HepG2 (cell line): ENCODE data around the gene EEF1A2. TPM values are rescaled to one million over a fixed set of nuclear protein-coding genes. Genes with fewer than 3 reads are reported as not detected.

Experiments
- ATAC-seq: fragments of 200-7000 bp; cut with Tn5 transposase; 3 replicates; pipeline ENCODE4 v1.9.1; 2020; ENCODE audit warnings: mild to moderate bottlenecking, moderate library complexity
- BruUV-seq: library from RNA; stranded (reverse); fragments of 400-500 nt; replicated peaks from 2 replicates; lab custom pipeline; 2021; lab: Mats Ljungman, UMichigan
- CTCF ChIA-PET: fragments of 300-600 bp; formaldehyde crosslinking; extraction: SDS; loops from one replicate; lab custom pipeline; 2021; ENCODE audit warnings: low total read pairs, inconsistent platforms, low intra/inter-chr PET ratio; lab: Yijun Ruan, JAX
- POLR2A ChIA-PET: fragments of 350-600 bp; sonication (Branson Sonifier 250); formaldehyde crosslinking; loops from one replicate; lab custom pipeline; 2020; ENCODE audit warnings: antibody characterized with exemption, inconsistent platforms; lab: Yijun Ruan, JAX
- DNase-seq: peaks from one replicate; pipeline ENCODE4 v3.0.0-alpha.2; 2015; ENCODE audit warnings: low spot score
- FAIRE-seq: peaks from 3 replicates; lab custom pipeline; 2011; peaks lifted over from hg19 to GRCh38; lab: Jason Lieb, UNC
- H2AFZ ChIP-seq: one replicate; pipeline ENCODE4 v1.6.1; 2011; ENCODE audit warnings: low read length, inconsistent platforms
- H3K27ac ChIP-seq: fragments of 300-600 bp; 3 replicates; pipeline ENCODE4 v1.8.0; 2011; ENCODE audit warnings: mixed run types, mild to moderate bottlenecking, mixed read lengths, low read length, inconsistent platforms; ENCODE audit not compliant: insufficient read depth; ENCODE audit errors: extremely low read length
- H3K27me3 ChIP-seq, 2 experiments: fragments of 200-600 bp in 1 of 2; 2 replicates in 1 of 2; 3 replicates in 1 of 2; pipeline versions ENCODE4 v1.6.0 to v1.8.0; 2011; ENCODE audit warnings: low read length in 2 of 2, mild to moderate bottlenecking in 2 of 2, moderate library complexity in 2 of 2, inconsistent platforms in 1 of 2; ENCODE audit not compliant: insufficient read depth in 2 of 2, control insufficient read depth in 1 of 2
- H3K36me3 ChIP-seq, 2 experiments: fragments of 200-600 bp in 1 of 2; replicated peaks in 1 of 2; 2 replicates in 1 of 2; 3 replicates in 1 of 2; pipeline versions ENCODE4 v1.5.1 to v1.8.0; 2011; ENCODE audit warnings: low read length in 2 of 2, inconsistent platforms in 1 of 2; ENCODE audit not compliant: insufficient read depth in 2 of 2, control insufficient read depth in 1 of 2
- H3K4me1 ChIP-seq: 2 replicates; pipeline ENCODE4 v1.5.1; 2012; ENCODE audit warnings: low read length, inconsistent platforms; ENCODE audit not compliant: insufficient read depth
- H3K4me2 ChIP-seq: 2 replicates; pipeline ENCODE4 v1.6.0; 2011; ENCODE audit warnings: low read depth, low read length, inconsistent platforms
- H3K4me3 ChIP-seq, 3 experiments: fragments of 200-600 bp in 1 of 3; sonication (generic), shearing (Covaris generic) in 1 of 3; replicated peaks in 1 of 3; 2 replicates each; pipeline ENCODE4 v1.5.1; 2011 to 2016; ENCODE audit warnings: low read length in 3 of 3, inconsistent platforms in 2 of 3, low read depth in 2 of 3, mild to moderate bottlenecking in 2 of 3, control low read depth in 1 of 3, mixed read lengths in 1 of 3; ENCODE audit not compliant: insufficient read depth in 1 of 3
- H3K79me2 ChIP-seq: one replicate; pipeline ENCODE4 v1.6.1; 2011; ENCODE audit warnings: low read length, inconsistent platforms; ENCODE audit not compliant: insufficient read depth
- H3K9ac ChIP-seq: 2 replicates; pipeline ENCODE4 v1.6.0; 2011; ENCODE audit warnings: mild to moderate bottlenecking, low read depth, low read length, inconsistent platforms; ENCODE audit not compliant: insufficient read depth
- H3K9me3 ChIP-seq: 2 replicates; pipeline ENCODE4 v1.5.1; 2012; ENCODE audit warnings: mild to moderate bottlenecking, low read length
- H4K20me1 ChIP-seq: 2 replicates; pipeline ENCODE4 v1.6.0; 2011; ENCODE audit warnings: inconsistent platforms, mild to moderate bottlenecking, low read length, moderate library complexity; ENCODE audit not compliant: insufficient read depth
- FOXA1 ChIP-seq, 2 experiments: fragments of 450-650 bp in 1 of 2; sonication (generic) in 1 of 2; formaldehyde crosslinking in 1 of 2; IDR thresholded peaks; 2 replicates each; pipeline versions ENCODE4 v1.4.0 to v1.6.1; 2016 to 2020; ENCODE audit warnings: missing genetic modification reagents in 1 of 2
- SOX13 ChIP-seq, 3 experiments: fragments of 450-650 bp in 1 of 3; sonication (generic) in 1 of 3; formaldehyde crosslinking in 1 of 3; IDR thresholded peaks in 2 of 3; conservative IDR thresholded peaks in 1 of 3; 2 replicates each; pipeline versions ENCODE4 v1.5.0 to v1.6.1; 2016 to 2020; ENCODE audit warnings: antibody characterized with exemption in 1 of 3, mild to moderate bottlenecking in 1 of 3, missing compliant biosample characterization in 1 of 3, missing genetic modification reagents in 1 of 3, moderate library complexity in 1 of 3
- SP5 ChIP-seq: IDR thresholded peaks from 2 replicates; pipeline ENCODE4 v1.6.1; 2016; ENCODE audit warnings: low read depth, borderline replicate concordance
- THYN1 ChIP-seq: sonication (generic); formaldehyde crosslinking; IDR thresholded peaks from 2 replicates; pipeline ENCODE4 v1.8.1; 2023; ENCODE audit warnings: low read depth, mild to moderate bottlenecking, moderate library complexity, missing genetic modification reagents, borderline replicate concordance
- ZNF12 ChIP-seq: sonication (generic); formaldehyde crosslinking; IDR thresholded peaks from 2 replicates; pipeline ENCODE4 v1.5.0; 2020; ENCODE audit warnings: missing genetic modification reagents
- WGBS: methylation state at CpG from one replicate; pipeline ENCODE4 v1.1.6; 2017; ENCODE audit warnings: low lambda C conversion rate; 5-methylcytosine and 5-hydroxymethylcytosine counted together
- in situ Hi-C: cut with HindIII; loops from 2 replicates; pipeline ENCODE4 v1.10.0; 2017; ENCODE audit warnings: low pct_unique_long_range_greater_than_20kb; ENCODE audit not compliant: extremely low pct_ligation_motif_present
- intact Hi-C: fragments of 100-400 bp; cut with micrococcal nuclease; formaldehyde crosslinking; loops from one replicate; pipeline ENCODE4 v1.10.0; 2022; ENCODE audit not compliant: unreplicated experiment
- polyA plus RNA-seq, 8 experiments: library from polyadenylated mRNA; depleted of rRNA in 3 of 8; stranded (reverse) in 7 of 8; unstranded in 1 of 8; fragments of >200 nt; fragmentation: Illumina TruSeq in 4 of 8; extraction: Trizol in 4 of 8; gene quantifications; 2 replicates each; pipeline versions ENCODE4 v1.2.1 to v1.2.3, GENCODE V29; 2011 to 2016; ENCODE audit warnings: low read depth in 4 of 8, missing spikeins in 1 of 8, mixed read lengths in 1 of 8; ENCODE audit not compliant: insufficient read depth in 1 of 8
- total RNA-seq, 5 experiments: library from RNA; depleted of rRNA; stranded (reverse); fragments of >200 nt; fragmentation: Illumina TruSeq; extraction: Trizol; gene quantifications; 2 replicates each; pipeline ENCODE4 v1.2.3, GENCODE V29; 2016; ENCODE audit warnings: low read depth in 1 of 5
- TF ChIP-seq, protein P1 (sequence below): sonication (generic); formaldehyde crosslinking; IDR thresholded peaks from 2 replicates; pipeline ENCODE4 v1.5.0; 2020; ENCODE audit warnings: missing genetic modification reagents, mild to moderate bottlenecking, borderline replicate concordance

The EEF1A2 gene
- total and polyA plus RNA-seq, 2 of the 13 experiments (the other 11 are each of a cell fraction or from before 2014, with no cell fraction given), result 0.44 to 0.87 TPM

DNA sequence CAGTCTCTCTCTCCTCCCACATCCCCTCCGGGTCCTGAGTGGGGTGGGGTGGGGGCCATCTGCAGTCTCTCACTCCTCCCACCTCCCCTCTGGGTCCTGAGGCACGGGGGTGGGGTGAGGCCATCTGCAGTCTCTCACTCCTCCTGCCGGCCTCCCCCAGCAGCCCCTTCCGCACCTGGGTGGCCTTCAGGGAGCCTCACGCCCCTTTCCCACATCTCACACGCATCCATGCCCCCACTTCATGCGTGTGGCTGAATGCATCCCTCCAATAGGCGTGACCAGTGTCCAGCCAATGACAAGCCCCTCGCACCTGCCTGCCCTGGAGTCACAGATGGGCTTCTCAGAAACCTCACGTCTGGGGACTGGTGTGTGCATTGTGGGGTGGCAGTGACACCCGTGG, 49.7 kb upstream of the EEF1A2 start:
- Histone ChIP-seq H3K4me3 (no peak overlapping the region), H2AFZ (no peak overlapping the region), H3K9me3 (no peaks in the 10 kb centered on the region), H3K79me2 (no peaks in the 10 kb centered on the region), H3K9ac (no peak overlapping the region), H3K4me1 (peaks cover 26% of the 10 kb centered on the region), H3K27me3 (peaks cover 28 to 62% of the 10 kb centered on the region in 2 experiments), H4K20me1 (no peaks in the 10 kb centered on the region; the same call in 1 of the 2 replicates), H3K36me3 (no peaks in the 10 kb centered on the region), H3K27ac (no peak overlapping the region), H3K4me2 (no peak overlapping the region)
- ChIA-PET CTCF (no interaction called here), POLR2A (no interaction called here)
- no TSS peak for BruUV-seq
- WGBS, result 35% methylated on average over 11 of the region's 11 CpGs
- FAIRE-seq, result no peak
- no peak for DNase-seq
- ATAC-seq, result no peak
- in situ Hi-C loops, result no loop called here
- intact Hi-C loops, result no loop called here
- TF ChIP-seq THYN1 (CRISPR knock-in tag), result no peak
- TF ChIP-seq SP5 (CRISPR knock-in tag), result no peak
- TF ChIP-seq ZNF12 (CRISPR knock-in tag), result no peak
- TF ChIP-seq, protein P1, sequence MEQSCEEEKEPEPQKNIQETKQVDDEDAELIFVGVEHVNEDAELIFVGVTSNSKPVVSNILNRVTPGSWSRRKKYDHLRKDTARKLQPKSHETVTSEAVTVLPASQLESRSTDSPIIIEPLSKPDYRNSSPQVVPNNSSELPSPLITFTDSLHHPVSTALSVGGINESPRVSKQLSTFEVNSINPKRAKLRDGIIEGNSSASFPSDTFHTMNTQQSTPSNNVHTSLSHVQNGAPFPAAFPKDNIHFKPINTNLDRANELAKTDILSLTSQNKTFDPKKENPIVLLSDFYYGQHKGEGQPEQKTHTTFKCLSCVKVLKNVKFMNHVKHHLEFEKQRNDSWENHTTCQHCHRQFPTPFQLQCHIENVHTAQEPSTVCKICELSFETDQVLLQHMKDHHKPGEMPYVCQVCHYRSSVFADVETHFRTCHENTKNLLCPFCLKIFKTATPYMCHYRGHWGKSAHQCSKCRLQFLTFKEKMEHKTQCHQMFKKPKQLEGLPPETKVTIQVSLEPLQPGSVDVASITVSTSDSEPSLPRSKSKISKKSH, result peak; percentile 62; the same call in 1 of the 2 replicates
- no peak for TF ChIP-seq FOXA1 (IDR thresholded peaks at IDR 0.05)
- TF ChIP-seq FOXA1 (CRISPR knock-in tag; IDR thresholded peaks at IDR 0.05), result no peak
- no peak for TF ChIP-seq SOX13 (IDR thresholded peaks at IDR 0.05)
- TF ChIP-seq SOX13 (CRISPR knock-in tag; conservative IDR thresholded peaks at IDR 0.05 in 1 of 2, IDR thresholded peaks at IDR 0.05 in 1 of 2), result no peak
